HG02938 (cell line): ENCODE results near the gene B3GLCT.

ENCODE experiments used
- ATAC-seq: cut with Tn5 transposase; IDR thresholded peaks from one replicate; pipeline ENCODE4 v1.9.1; 2021; ENCODE audit warnings: mild to moderate bottlenecking, moderate library complexity; ENCODE audit not compliant: unreplicated experiment

The B3GLCT gene

GRCh38 chr13:31221057-31221456 lies 21.3 kb downstream of the B3GLCT start:
- ATAC-seq = no peak

GRCh38 chr13:31223215-31223614 lies 23.4 kb downstream of the B3GLCT start:
- no peak for ATAC-seq

- ATAC-seq = no peak
Measured at GRCh38 chr13:31223640-31224039, 23.9 kb downstream of the B3GLCT start.

GRCh38 chr13:31224174-31224669 lies 24.4 kb downstream of the B3GLCT start:
- ATAC-seq = no peak

GRCh38 chr13:31224963-31225559 lies 25.3 kb downstream of the B3GLCT start:
- ATAC-seq = no peak

GRCh38 chr13:31225998-31226675 lies 26.4 kb downstream of the B3GLCT start:
- no peak for ATAC-seq

GRCh38 chr13:31227063-31227462 lies 27.3 kb downstream of the B3GLCT start:
- no peak for ATAC-seq

GRCh38 chr13:31227870-31228269 lies 28.1 kb downstream of the B3GLCT start:
- ATAC-seq = no peak

- ATAC-seq = no peak
Measured at GRCh38 chr13:31234729-31235128, 35.0 kb downstream of the B3GLCT start.

- ATAC-seq = no peak
Measured at GRCh38 chr13:31236211-31236786, 36.5 kb downstream of the B3GLCT start.

- no peak for ATAC-seq
Measured at GRCh38 chr13:31240921-31241320, 41.1 kb downstream of the B3GLCT start.

GRCh38 chr13:31242367-31242766 lies 42.6 kb downstream of the B3GLCT start:
- ATAC-seq = no peak

GRCh38 chr13:31242916-31243315 lies 43.1 kb downstream of the B3GLCT start:
- no peak for ATAC-seq

GRCh38 chr13:31245598-31246373 lies 46.0 kb downstream of the B3GLCT start:
- no peak for ATAC-seq

GRCh38 chr13:31246918-31247317 lies 47.1 kb downstream of the B3GLCT start:
- no peak for ATAC-seq

GRCh38 chr13:31248361-31248760 lies 48.6 kb downstream of the B3GLCT start:
- ATAC-seq = no peak

- ATAC-seq = no peak
Measured at GRCh38 chr13:31248965-31249539, 49.3 kb downstream of the B3GLCT start.

- ATAC-seq = no peak
Measured at GRCh38 chr13:31250435-31250834, 50.7 kb downstream of the B3GLCT start.

- ATAC-seq = no peak
Measured at GRCh38 chr13:31261241-31261640, 61.5 kb downstream of the B3GLCT start.

- no peak for ATAC-seq
Measured at GRCh38 chr13:31263346-31263745, 63.6 kb downstream of the B3GLCT start.

GRCh38 chr13:31264151-31264550 lies 64.4 kb downstream of the B3GLCT start:
- no peak for ATAC-seq
